Brain microvascular endothelial cell (primary cell): ENCODE measurements around the gene HLA-DQA1.

Experiments
- DNase-seq: peaks from one replicate; pipeline ENCODE4 v3.0.0-alpha.2; 2020
- H3K27ac ChIP-seq: fragments of 250-450 bp; sonication (Bioruptor Pico); 2 replicates; pipeline ENCODE4 v1.5.1; 2020; ENCODE audit warnings: mild to moderate bottlenecking, moderate library complexity
- H3K27me3 ChIP-seq: fragments of 250-450 bp; sonication (Bioruptor Pico); replicated peaks from 2 replicates; pipeline ENCODE4 v1.5.1; 2020; ENCODE audit warnings: mild to moderate bottlenecking
- H3K36me3 ChIP-seq: fragments of 250-450 bp; sonication (Bioruptor Pico); replicated peaks from 2 replicates; pipeline ENCODE4 v1.5.1; 2020; ENCODE audit warnings: mild to moderate bottlenecking
- H3K4me3 ChIP-seq: 2 replicates; pipeline ENCODE4 v1.5.1; 2011; ENCODE audit warnings: low read depth, mild to moderate bottlenecking, control low read depth, low read length, moderate library complexity
- CTCF ChIP-seq: IDR thresholded peaks from 2 replicates; pipeline ENCODE4 v1.5.1; 2011; ENCODE audit warnings: low read depth, mild to moderate bottlenecking, moderate library complexity, low read length, control low read depth, inconsistent platforms; ENCODE audit errors: missing control alignments
- in situ Hi-C: cut with HindIII; loops from 2 replicates; pipeline ENCODE4 v1.10.0; 2017; ENCODE audit warnings: low sequenced_read_pairs, low pct_ligation_motif_present

Gene HLA-DQA1

GRCh38 chr6:32603222-32603621 lies 34.0 kb upstream of the HLA-DQA1 start:
- TF ChIP-seq CTCF, result no peak
- H3K27ac ChIP-seq, result no peak overlapping the region
- DNase-seq, result no peak
- in situ Hi-C loops, result no loop called here
- H3K36me3 ChIP-seq, result no peaks in the 10 kb centered on the region
- H3K4me3 ChIP-seq, result no peak overlapping the region
- H3K27me3 ChIP-seq, result no peaks in the 10 kb centered on the region

- H3K27ac ChIP-seq, result no peak overlapping the region
- no peaks in the 10 kb centered on the region for H3K36me3 ChIP-seq
- DNase-seq, result no peak
- no peaks in the 10 kb centered on the region for H3K27me3 ChIP-seq
- TF ChIP-seq CTCF, result no peak
- in situ Hi-C loops, result no loop called here
- H3K4me3 ChIP-seq, result no peak overlapping the region
Measured at GRCh38 chr6:32603888-32604287, 33.3 kb upstream of the HLA-DQA1 start.

GRCh38 chr6:32604434-32604877 lies 32.8 kb upstream of the HLA-DQA1 start:
- no peak for DNase-seq
- H3K27ac ChIP-seq, result no peak overlapping the region
- no peak overlapping the region for H3K4me3 ChIP-seq
- H3K27me3 ChIP-seq, result no peaks in the 10 kb centered on the region
- no peak for TF ChIP-seq CTCF
- in situ Hi-C loops, result no loop called here
- no peaks in the 10 kb centered on the region for H3K36me3 ChIP-seq

GRCh38 chr6:32607263-32607987 lies 29.8 kb upstream of the HLA-DQA1 start:
- no peak for DNase-seq
- Histone ChIP-seq H3K36me3 (no peaks in the 10 kb centered on the region), H3K4me3 (no peak overlapping the region), H3K27me3 (no peaks in the 10 kb centered on the region), H3K27ac (no peak overlapping the region)
- in situ Hi-C loops, result no loop called here
- no peak for TF ChIP-seq CTCF

GRCh38 chr6:32607988-32608298 lies 29.3 kb upstream of the HLA-DQA1 start:
- H3K27ac ChIP-seq, result no peak overlapping the region
- no peak for DNase-seq
- H3K27me3 ChIP-seq, result no peaks in the 10 kb centered on the region
- H3K4me3 ChIP-seq, result no peak overlapping the region
- no peak for TF ChIP-seq CTCF
- in situ Hi-C loops, result no loop called here
- H3K36me3 ChIP-seq, result no peaks in the 10 kb centered on the region

- H3K27me3 ChIP-seq, result no peaks in the 10 kb centered on the region
- H3K36me3 ChIP-seq, result no peaks in the 10 kb centered on the region
- no peak for TF ChIP-seq CTCF
- in situ Hi-C loops, result no loop called here
- H3K4me3 ChIP-seq, result no peak overlapping the region
- no peak overlapping the region for H3K27ac ChIP-seq
- no peak for DNase-seq
Measured at GRCh38 chr6:32608362-32608761, 28.8 kb upstream of the HLA-DQA1 start.
